Measurements from ENCODE around the gene CENPT.

The CENPT gene

GRCh38 chr16:67825119-67825518 is 22.4 kb downstream of the CENPT start:
- no peak overlapping the region for H3K18ac ChIP-seq (ENCODE audit: low read length)
- no CpG with 5 or more reads among the region's 8 CpGs for WGBS, 2 donors (ENCODE audit: extremely low coverage in 2 of 2, insufficient read length in 2 of 2, insufficient replicate concordance in 1 of 2)
- no peak overlapping the region for H2AFZ ChIP-seq (ENCODE audit: low read length)
- peaks cover 18 to 49% of the 10 kb centered on the region in 2 donors for H3K36me3 ChIP-seq (replicated peaks in 1 of 2; ENCODE audit: control insufficient read depth in 2 of 2, insufficient read depth in 2 of 2, low read length in 2 of 2)
- no peaks in the 10 kb centered on the region for H3K79me1 ChIP-seq (ENCODE audit: low read depth, low read length)
- no peaks in the 10 kb centered on the region for H3K9me3 ChIP-seq (replicated peaks in 1 of 2; ENCODE audit: control insufficient read depth in 2 of 2, insufficient read depth in 1 of 2, low read depth in 1 of 2, low read length in 2 of 2)
- H3K4me3 ChIP-seq (ENCODE audit: low read length in 2 of 2) = no peak overlapping the region
- H3K9ac ChIP-seq (ENCODE audit: low read depth, low read length, poor library complexity) = no peak overlapping the region
- no peak overlapping the region for H4K8ac ChIP-seq (ENCODE audit: low read depth, low read length)
- no peak overlapping the region for H3K4ac ChIP-seq (ENCODE audit: low read length)
- no peaks in the 10 kb centered on the region for H3K27me3 ChIP-seq (ENCODE audit: control insufficient read depth in 3 of 3, insufficient read depth in 3 of 3, low read depth in 1 of 3, low read length in 3 of 3)
- no peak overlapping the region for H3K14ac ChIP-seq (ENCODE audit: low read length)
- H2BK120ac ChIP-seq (ENCODE audit: low read depth, low read length) = no peak overlapping the region
- H3K4me2 ChIP-seq (ENCODE audit: insufficient read depth, low read length, poor library complexity, severe bottlenecking) = no peak overlapping the region
- no peak overlapping the region for H2AK5ac ChIP-seq (ENCODE audit: low read depth, low read length)
- H3K4me1 ChIP-seq (ENCODE audit: control insufficient read depth in 2 of 2, insufficient read depth in 1 of 2, low read depth in 1 of 2, low read length in 2 of 2) = peaks cover 0 to 4% of the 10 kb centered on the region in 2 donors
- H4K91ac ChIP-seq (ENCODE audit: low read depth, low read length, poor library complexity) = no peak overlapping the region
- H2BK12ac ChIP-seq (ENCODE audit: low read length) = no peak overlapping the region
- no peak overlapping the region for H2BK15ac ChIP-seq (ENCODE audit: low read length)
- no peak for DNase-seq (ENCODE audit: low spot score)
- H3K27ac ChIP-seq (replicated peaks; ENCODE audit: low read length) = no peak overlapping the region
- no peak overlapping the region for H3K23ac ChIP-seq (ENCODE audit: low read depth, low read length, poor library complexity)
- no peak overlapping the region for H2BK5ac ChIP-seq (ENCODE audit: low read length)

GRCh38 chr16:67822511-67822910 is 25.0 kb downstream of the CENPT start:
- no CpG with 5 or more reads among the region's 2 CpGs for WGBS, 2 donors (ENCODE audit: extremely low coverage in 2 of 2, insufficient read length in 2 of 2, insufficient replicate concordance in 1 of 2)
- H3K4me2 ChIP-seq (ENCODE audit: insufficient read depth, low read length, poor library complexity, severe bottlenecking) = no peak overlapping the region
- H3K27me3 ChIP-seq (ENCODE audit: control insufficient read depth in 3 of 3, insufficient read depth in 3 of 3, low read depth in 1 of 3, low read length in 3 of 3) = no peaks in the 10 kb centered on the region
- H2BK5ac ChIP-seq (ENCODE audit: low read length) = no peak overlapping the region
- H3K36me3 ChIP-seq (replicated peaks in 1 of 2; ENCODE audit: control insufficient read depth in 2 of 2, insufficient read depth in 2 of 2, low read length in 2 of 2) = peaks cover 5 to 23% of the 10 kb centered on the region in 2 donors
- no peak overlapping the region for H4K91ac ChIP-seq (ENCODE audit: low read depth, low read length, poor library complexity)
- H3K4ac ChIP-seq (ENCODE audit: low read length) = no peak overlapping the region
- H3K23ac ChIP-seq (ENCODE audit: low read depth, low read length, poor library complexity) = no peak overlapping the region
- H3K4me1 ChIP-seq (ENCODE audit: control insufficient read depth in 2 of 2, insufficient read depth in 1 of 2, low read depth in 1 of 2, low read length in 2 of 2) = peaks cover 0 to 4% of the 10 kb centered on the region in 2 donors
- H2BK12ac ChIP-seq (ENCODE audit: low read length) = no peak overlapping the region
- H2AFZ ChIP-seq (ENCODE audit: low read length) = no peak overlapping the region
- H3K4me3 ChIP-seq (ENCODE audit: low read length in 2 of 2) = no peak overlapping the region
- no peak overlapping the region for H3K14ac ChIP-seq (ENCODE audit: low read length)
- H3K18ac ChIP-seq (ENCODE audit: low read length) = no peak overlapping the region
- H3K27ac ChIP-seq (replicated peaks; ENCODE audit: low read length) = no peak overlapping the region
- H3K9ac ChIP-seq (ENCODE audit: low read depth, low read length, poor library complexity) = no peak overlapping the region
- no peak overlapping the region for H2BK120ac ChIP-seq (ENCODE audit: low read depth, low read length)
- H3K79me1 ChIP-seq (ENCODE audit: low read depth, low read length) = no peaks in the 10 kb centered on the region
- H2AK5ac ChIP-seq (ENCODE audit: low read depth, low read length) = no peak overlapping the region
- H3K9me3 ChIP-seq (replicated peaks in 1 of 2; ENCODE audit: control insufficient read depth in 2 of 2, insufficient read depth in 1 of 2, low read depth in 1 of 2, low read length in 2 of 2) = no peaks in the 10 kb centered on the region
- H4K8ac ChIP-seq (ENCODE audit: low read depth, low read length) = no peak overlapping the region
- H2BK15ac ChIP-seq (ENCODE audit: low read length) = no peak overlapping the region
- no peak for DNase-seq (ENCODE audit: low spot score)

- no peak overlapping the region for H2BK15ac ChIP-seq (ENCODE audit: low read length)
- peaks cover 0 to 6% of the 10 kb centered on the region in 2 donors for H3K36me3 ChIP-seq (replicated peaks in 1 of 2; ENCODE audit: control insufficient read depth in 2 of 2, insufficient read depth in 2 of 2, low read length in 2 of 2)
- no peak overlapping the region for H3K27ac ChIP-seq (replicated peaks; ENCODE audit: low read length)
- no peak overlapping the region for H3K4me3 ChIP-seq (ENCODE audit: low read length in 2 of 2)
- no peak overlapping the region for H3K9ac ChIP-seq (ENCODE audit: low read depth, low read length, poor library complexity)
- peak overlapping the region; percentile 64 for H3K18ac ChIP-seq (ENCODE audit: low read length)
- H2AK5ac ChIP-seq (ENCODE audit: low read depth, low read length) = peak overlapping the region; percentile 56
- no peak overlapping the region for H3K23ac ChIP-seq (ENCODE audit: low read depth, low read length, poor library complexity)
- H4K8ac ChIP-seq (ENCODE audit: low read depth, low read length) = no peak overlapping the region
- no peaks in the 10 kb centered on the region for H3K27me3 ChIP-seq (ENCODE audit: control insufficient read depth in 3 of 3, insufficient read depth in 3 of 3, low read depth in 1 of 3, low read length in 3 of 3)
- H3K9me3 ChIP-seq (replicated peaks in 1 of 2; ENCODE audit: control insufficient read depth in 2 of 2, insufficient read depth in 1 of 2, low read depth in 1 of 2, low read length in 2 of 2) = no peaks in the 10 kb centered on the region
- peaks cover 0 to 5% of the 10 kb centered on the region in 2 donors for H3K4me1 ChIP-seq (ENCODE audit: control insufficient read depth in 2 of 2, insufficient read depth in 1 of 2, low read depth in 1 of 2, low read length in 2 of 2)
- peak overlapping the region; percentile 81 for H2BK120ac ChIP-seq (ENCODE audit: low read depth, low read length)
- no peak overlapping the region for H2BK12ac ChIP-seq (ENCODE audit: low read length)
- no peak overlapping the region for H4K91ac ChIP-seq (ENCODE audit: low read depth, low read length, poor library complexity)
- H2AFZ ChIP-seq (ENCODE audit: low read length) = no peak overlapping the region
- no peak overlapping the region for H3K4ac ChIP-seq (ENCODE audit: low read length)
- no peak overlapping the region for H3K4me2 ChIP-seq (ENCODE audit: insufficient read depth, low read length, poor library complexity, severe bottlenecking)
- WGBS, 2 donors (ENCODE audit: extremely low coverage in 2 of 2, insufficient read length in 2 of 2, insufficient replicate concordance in 1 of 2) = no CpG with 5 or more reads among the region's 11 CpGs
- no peak for DNase-seq (ENCODE audit: low spot score)
- no peak overlapping the region for H2BK5ac ChIP-seq (ENCODE audit: low read length)
- no peak overlapping the region for H3K14ac ChIP-seq (ENCODE audit: low read length)
- no peaks in the 10 kb centered on the region for H3K79me1 ChIP-seq (ENCODE audit: low read depth, low read length)
These were observed 26.8 kb downstream of the CENPT start for GRCh38 chr16:67820608-67821259.

- no peak overlapping the region for H2AK5ac ChIP-seq (ENCODE audit: low read depth, low read length)
- H3K27me3 ChIP-seq (ENCODE audit: control insufficient read depth in 3 of 3, insufficient read depth in 3 of 3, low read depth in 1 of 3, low read length in 3 of 3) = no peaks in the 10 kb centered on the region
- no peak overlapping the region for H4K8ac ChIP-seq (ENCODE audit: low read depth, low read length)
- no peak overlapping the region for H3K4me3 ChIP-seq (ENCODE audit: low read length in 2 of 2)
- no peak overlapping the region for H2BK15ac ChIP-seq (ENCODE audit: low read length)
- H2BK120ac ChIP-seq (ENCODE audit: low read depth, low read length) = no peak overlapping the region
- H2AFZ ChIP-seq (ENCODE audit: low read length) = no peak overlapping the region
- no peak overlapping the region for H3K9ac ChIP-seq (ENCODE audit: low read depth, low read length, poor library complexity)
- H3K23ac ChIP-seq (ENCODE audit: low read depth, low read length, poor library complexity) = no peak overlapping the region
- H3K4ac ChIP-seq (ENCODE audit: low read length) = no peak overlapping the region
- no peak overlapping the region for H4K91ac ChIP-seq (ENCODE audit: low read depth, low read length, poor library complexity)
- H2BK12ac ChIP-seq (ENCODE audit: low read length) = no peak overlapping the region
- H2BK5ac ChIP-seq (ENCODE audit: low read length) = no peak overlapping the region
- H3K18ac ChIP-seq (ENCODE audit: low read length) = no peak overlapping the region
- no peak for DNase-seq (ENCODE audit: low spot score)
- H3K4me2 ChIP-seq (ENCODE audit: insufficient read depth, low read length, poor library complexity, severe bottlenecking) = no peak overlapping the region
- H3K14ac ChIP-seq (ENCODE audit: low read length) = no peak overlapping the region
- no peaks in the 10 kb centered on the region for H3K9me3 ChIP-seq (replicated peaks in 1 of 2; ENCODE audit: control insufficient read depth in 2 of 2, insufficient read depth in 1 of 2, low read depth in 1 of 2, low read length in 2 of 2)
- peaks cover 0 to 1% of the 10 kb centered on the region in 2 donors for H3K4me1 ChIP-seq (ENCODE audit: control insufficient read depth in 2 of 2, insufficient read depth in 1 of 2, low read depth in 1 of 2, low read length in 2 of 2)
- H3K36me3 ChIP-seq (replicated peaks in 1 of 2; ENCODE audit: control insufficient read depth in 2 of 2, insufficient read depth in 2 of 2, low read length in 2 of 2) = no peaks in the 10 kb centered on the region
- H3K27ac ChIP-seq (replicated peaks; ENCODE audit: low read length) = no peak overlapping the region
- WGBS, 2 donors (ENCODE audit: extremely low coverage in 2 of 2, insufficient read length in 2 of 2, insufficient replicate concordance in 1 of 2) = no CpG with 5 or more reads among the region's 8 CpGs
- H3K79me1 ChIP-seq (ENCODE audit: low read depth, low read length) = no peaks in the 10 kb centered on the region
These were observed 32.9 kb downstream of the CENPT start for GRCh38 chr16:67814567-67814966.

Data from neuronal stem cell (in vitro differentiated cells).